Hepatocyte (in vitro differentiated cells): Measurements from ENCODE around the gene BTBD8. TPM values are rescaled to one million over a fixed set of nuclear protein-coding genes. Genes with fewer than 3 reads are reported as not detected.

ENCODE experiments used
- DNase-seq: peaks from one replicate; pipeline ENCODE4 v3.0.0-alpha.2; 2016; ENCODE audit warnings: low spot score
- H2AFZ ChIP-seq: fragments of 200-600 bp; sonication (generic); 2 replicates; pipeline ENCODE4 v1.6.0; 2016; ENCODE audit warnings: antibody characterized with exemption, mild to moderate bottlenecking
- H3K27ac ChIP-seq: fragments of 200-600 bp; sonication (generic); 2 replicates; pipeline ENCODE4 v1.5.1; 2016; ENCODE audit warnings: mild to moderate bottlenecking
- H3K27me3 ChIP-seq: fragments of 200-600 bp; sonication (generic); 2 replicates; pipeline ENCODE4 v1.6.1; 2016
- H3K36me3 ChIP-seq: fragments of 200-600 bp; sonication (generic); replicated peaks from 2 replicates; pipeline ENCODE4 v1.5.1; 2016; ENCODE audit warnings: low read depth; ENCODE audit not compliant: insufficient read depth
- H3K4me1 ChIP-seq: fragments of 200-600 bp; sonication (generic); 2 replicates; pipeline ENCODE4 v1.5.1; 2016; ENCODE audit warnings: mild to moderate bottlenecking, moderate library complexity; ENCODE audit not compliant: insufficient read depth
- H3K4me2 ChIP-seq: fragments of 200-600 bp; sonication (generic); 2 replicates; pipeline ENCODE4 v1.6.0; 2016
- H3K4me3 ChIP-seq: fragments of 200-600 bp; sonication (generic); 2 replicates; pipeline ENCODE4 v1.5.1; 2016; ENCODE audit warnings: mild to moderate bottlenecking
- H3K79me2 ChIP-seq: fragments of 200-600 bp; sonication (generic); 2 replicates; pipeline ENCODE4 v1.6.0; 2017; ENCODE audit warnings: mild to moderate bottlenecking
- H3K9me2 ChIP-seq: fragments of 200-600 bp; sonication (generic); replicated peaks from 2 replicates; pipeline ENCODE4 v1.6.0; 2017; ENCODE audit warnings: mild to moderate bottlenecking; ENCODE audit not compliant: insufficient read depth
- H3K9me3 ChIP-seq: fragments of 200-600 bp; sonication (generic); 2 replicates; pipeline ENCODE4 v1.5.1; 2016; ENCODE audit warnings: low read depth, mild to moderate bottlenecking
- H4K20me1 ChIP-seq: fragments of 200-600 bp; sonication (generic); 2 replicates; pipeline ENCODE4 v1.6.0; 2016; ENCODE audit warnings: mild to moderate bottlenecking; ENCODE audit not compliant: insufficient read depth, poor library complexity, severe bottlenecking
- CTCF ChIP-seq: fragments of 200-600 bp; sonication (generic); IDR thresholded peaks from 2 replicates; pipeline ENCODE4 v1.5.1; 2016; ENCODE audit warnings: antibody characterized with exemption, mild to moderate bottlenecking; ENCODE audit not compliant: poor library complexity
- EZH2 ChIP-seq: fragments of 200-600 bp; sonication (generic); IDR thresholded peaks from 2 replicates; pipeline ENCODE4 v1.6.1; 2016; ENCODE audit warnings: antibody characterized with exemption, mild to moderate bottlenecking, borderline replicate concordance
- EZH2phosphoT487 ChIP-seq: fragments of 200-600 bp; sonication (generic); IDR thresholded peaks from one replicate; pipeline ENCODE4 v1.6.1; 2018; ENCODE audit warnings: antibody characterized with exemption, mild to moderate bottlenecking, low read depth, moderate library complexity; ENCODE audit not compliant: unreplicated experiment, severe bottlenecking
- WGBS: methylation state at CpG from one replicate; pipeline ENCODE4 v1.1.6; 2016; ENCODE audit warnings: low lambda C conversion rate; ENCODE audit errors: missing lambda C conversion rate; 5-methylcytosine and 5-hydroxymethylcytosine counted together
- polyA plus RNA-seq: library from polyadenylated mRNA; unstranded; fragments of >200 nt; fragmentation: Nextera tagmentation; extraction: Ambion mirVana; gene quantifications from 2 replicates; pipeline ENCODE4 v1.2.1, GENCODE V29; 2016
- total RNA-seq: library from RNA; depleted of rRNA; stranded (reverse); fragments of >200 nt; gene quantifications from 2 replicates; pipeline ENCODE4 v1.2.3, GENCODE V29; 2014

Gene BTBD8
- total and polyA plus RNA-seq, 2 experiments from 2014 or later: 2.4 to 6.0 TPM

- WGBS: 49% methylated on average over 3 of the region's 3 CpGs
- no peak overlapping the region for H2AFZ ChIP-seq
Observed at GRCh38 chr1:92228401-92228800, 148.3 kb downstream of the BTBD8 start.

DNA sequence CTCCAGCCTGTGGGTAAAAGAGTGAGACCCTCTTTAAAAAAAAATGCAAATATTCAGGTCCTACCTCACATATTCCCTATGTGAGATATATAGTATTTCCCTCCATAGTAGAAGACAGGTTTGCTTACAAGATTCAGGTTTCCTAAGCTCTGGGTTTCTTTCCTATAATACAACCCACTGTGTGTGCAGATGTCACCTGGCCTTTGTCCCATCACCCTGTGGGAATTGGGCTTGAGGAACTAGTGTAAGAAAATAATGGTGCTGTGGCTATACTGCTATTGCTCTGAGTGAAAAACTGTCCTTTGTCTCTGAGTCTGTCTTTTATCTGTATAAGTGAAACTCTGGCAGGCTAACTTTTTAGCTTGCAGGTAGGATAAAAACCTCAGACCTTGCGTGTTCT, 150.6 kb downstream of the BTBD8 start:
- Histone ChIP-seq H2AFZ (no peak overlapping the region), H3K4me3 (no peak overlapping the region), H3K27me3 (no peaks in the 10 kb centered on the region), H4K20me1 (no peaks in the 10 kb centered on the region), H3K4me2 (no peak overlapping the region), H3K4me1 (no peaks in the 10 kb centered on the region), H3K27ac (no peak overlapping the region), H3K9me3 (no peaks in the 10 kb centered on the region), H3K36me3 (no peaks in the 10 kb centered on the region), H3K79me2 (no peaks in the 10 kb centered on the region), H3K9me2 (no peaks in the 10 kb centered on the region)
- TF ChIP-seq CTCF (no peak), EZH2 (no peak), EZH2phosphoT487 (no peak)
- DNase-seq: no peak
- WGBS: 87% methylated on average over 1 of the region's 1 CpG

More at GRCh38 chr1:92228401-92228800, 148.3 kb downstream of the BTBD8 start:
- Histone ChIP-seq H3K4me3 (no peak overlapping the region), H3K79me2 (no peaks in the 10 kb centered on the region), H3K27me3 (no peaks in the 10 kb centered on the region), H4K20me1 (no peaks in the 10 kb centered on the region), H3K9me3 (no peaks in the 10 kb centered on the region), H3K4me2 (no peak overlapping the region), H3K9me2 (no peaks in the 10 kb centered on the region), H3K4me1 (no peaks in the 10 kb centered on the region), H3K27ac (no peak overlapping the region), H3K36me3 (no peaks in the 10 kb centered on the region)
- TF ChIP-seq EZH2phosphoT487 (no peak), CTCF (no peak), EZH2 (no peak)
- DNase-seq: no peak

Other genes starting within 250 kb of the BTBD8 start
- 66.8 and 68.3 TPM in 2 replicates for gene TGFBR3, start 194.2 kb upstream of the BTBD8 start, total RNA-seq
- 46.8 and 48.9 TPM in 2 replicates for gene TGFBR3, start 194.2 kb upstream of the BTBD8 start, polyA plus RNA-seq
- not detected in 2 replicates for gene BRDT, start 130.9 kb upstream of the BTBD8 start, total RNA-seq
- not detected in 2 replicates for gene BRDT, start 130.9 kb upstream of the BTBD8 start, polyA plus RNA-seq
- gene EPHX4, start 50.4 kb upstream of the BTBD8 start, total RNA-seq: 3.4 and 4.5 TPM in 2 replicates
- 2.9 and 5.2 TPM in 2 replicates for gene EPHX4, start 50.4 kb upstream of the BTBD8 start, polyA plus RNA-seq
- not detected in 2 replicates for gene SETSIP, start 4.9 kb upstream of the BTBD8 start, total RNA-seq
- not detected in 2 replicates for gene SETSIP, start 4.9 kb upstream of the BTBD8 start, polyA plus RNA-seq
- not detected in 2 replicates for gene C1orf146, start 137.6 kb downstream of the BTBD8 start, total RNA-seq
- not detected in 2 replicates for gene C1orf146, start 137.6 kb downstream of the BTBD8 start, polyA plus RNA-seq
- 11.6 and 16.5 TPM in 2 replicates for gene GLMN, start 218.6 kb downstream of the BTBD8 start, total RNA-seq
- 10.0 and 14.5 TPM in 2 replicates for gene GLMN, start 218.6 kb downstream of the BTBD8 start, polyA plus RNA-seq
- 14.2 and 20.7 TPM in 2 replicates for gene RPAP2, start 218.7 kb downstream of the BTBD8 start, total RNA-seq
- gene RPAP2, start 218.7 kb downstream of the BTBD8 start, polyA plus RNA-seq: 18.1 and 23.4 TPM in 2 replicates